Activated T-cell treated with anti-CD3 and anti-CD28 coated beads, Interleukin-2, amount 50 U/mL, for 24 hours (primary cell): Measurements from ENCODE around the gene ZCCHC2.
A peak's percentile ranks its signal among the peaks of the same experiment; 100 is the strongest.

Experiments
- DNase-seq: peaks from one replicate; pipeline ENCODE4 v3.0.0-alpha.2; 2020
- H3K27ac Mint-ChIP-seq: 2 replicates; pipeline ENCODE4 v1.8.0; 2020; ENCODE audit warnings: mild to moderate bottlenecking, mixed read lengths
- H3K27me3 Mint-ChIP-seq: 2 replicates; pipeline ENCODE4 v1.8.0; 2020; ENCODE audit warnings: mixed read lengths
- H3K36me3 Mint-ChIP-seq: 2 replicates; pipeline ENCODE4 v1.8.0; 2020; ENCODE audit warnings: low read depth, mixed read lengths
- H3K4me1 Mint-ChIP-seq: 2 replicates; pipeline ENCODE4 v1.8.0; 2020; ENCODE audit warnings: low read depth, mixed read lengths
- H3K4me3 Mint-ChIP-seq: 2 replicates; pipeline ENCODE4 v1.8.0; 2020; ENCODE audit warnings: mild to moderate bottlenecking, moderate library complexity, mixed read lengths
- H3K9me3 Mint-ChIP-seq: 2 replicates; pipeline ENCODE4 v1.8.0; 2020; ENCODE audit warnings: mixed read lengths

ZCCHC2 gene

DNA sequence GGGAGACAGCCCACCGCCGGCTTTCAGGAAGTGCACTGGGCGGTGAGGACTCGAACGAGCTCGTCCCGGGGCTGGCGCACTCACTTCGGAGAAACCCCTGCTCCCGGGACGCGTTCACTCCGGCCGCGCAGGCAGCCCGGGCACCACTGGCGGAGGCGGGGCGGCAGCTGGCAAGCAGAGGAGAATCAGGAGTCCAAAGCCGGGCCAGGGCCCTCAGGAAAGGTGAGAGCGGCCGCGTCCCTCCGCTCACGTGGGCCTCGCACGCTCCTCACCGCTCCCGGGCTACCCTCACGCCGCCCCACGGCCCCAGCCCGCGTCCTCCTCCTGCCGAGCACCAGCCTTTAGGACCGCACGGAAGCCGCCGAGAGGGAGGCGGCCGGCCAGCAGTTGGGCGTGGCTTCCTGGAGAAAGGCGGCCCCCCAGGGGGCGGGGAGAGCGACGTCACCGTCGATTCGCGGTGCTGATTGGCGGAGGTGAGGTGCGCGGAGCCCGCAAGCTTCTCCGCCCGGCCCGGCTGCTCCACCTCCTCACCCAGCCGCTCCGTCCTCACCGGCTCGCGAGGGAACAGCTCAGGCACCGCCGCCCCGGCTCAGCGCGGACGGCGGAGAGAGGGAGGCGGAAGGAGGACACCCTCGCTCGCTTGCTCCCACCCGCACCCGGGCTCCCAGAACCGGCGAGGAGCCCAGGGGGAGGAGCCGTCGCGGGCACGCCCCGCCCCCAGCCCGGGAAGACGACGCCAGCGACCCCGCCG lies at the start of gene ZCCHC2:
Gene ZCCHC2, plus strand, starts transcription at position 522 of the 751 bp plus-strand sequence. CDS start 400 bp downstream, outside the sequence.
- H3K4me3 Mint-ChIP-seq, result peak within 1 kb of the TSS; percentile 96
- no peaks in the 10 kb centered on the region for H3K27me3 Mint-ChIP-seq
- peaks cover 20% of the 10 kb centered on the region for H3K36me3 Mint-ChIP-seq
- peaks cover 28% of the 10 kb centered on the region for H3K4me1 Mint-ChIP-seq
- DNase-seq, result peak; percentile 100
- peak within 1 kb of the TSS; percentile 96 for H3K27ac Mint-ChIP-seq
- H3K9me3 Mint-ChIP-seq, result no peaks in the 10 kb centered on the region

DNA sequence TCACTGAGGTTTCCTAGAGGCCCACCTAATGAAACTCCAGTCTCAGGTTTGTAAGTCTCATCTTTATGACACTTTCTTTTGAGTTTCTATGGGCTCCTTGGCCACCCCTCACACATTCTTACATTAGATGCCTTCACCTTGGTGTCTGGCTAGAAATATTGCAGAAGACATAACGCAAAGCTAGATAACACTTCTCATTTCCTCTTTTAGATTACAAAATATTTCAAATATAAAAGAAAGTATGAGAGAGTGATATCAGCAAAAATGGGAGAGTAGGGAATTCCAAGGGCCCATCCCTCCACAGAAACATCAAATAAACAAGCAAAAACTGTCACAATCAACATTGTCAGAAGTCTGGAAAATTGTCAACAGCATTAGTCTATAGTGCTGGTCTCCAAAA lies 43.3 kb upstream of the ZCCHC2 start:
- Mint-ChIP-seq H3K27ac (no peak overlapping the region), H3K4me3 (no peak overlapping the region), H3K9me3 (peaks cover 15% of the 10 kb centered on the region), H3K27me3 (peaks cover 33% of the 10 kb centered on the region), H3K4me1 (peaks cover 1% of the 10 kb centered on the region), H3K36me3 (no peaks in the 10 kb centered on the region)
- DNase-seq, result no peak

DNA sequence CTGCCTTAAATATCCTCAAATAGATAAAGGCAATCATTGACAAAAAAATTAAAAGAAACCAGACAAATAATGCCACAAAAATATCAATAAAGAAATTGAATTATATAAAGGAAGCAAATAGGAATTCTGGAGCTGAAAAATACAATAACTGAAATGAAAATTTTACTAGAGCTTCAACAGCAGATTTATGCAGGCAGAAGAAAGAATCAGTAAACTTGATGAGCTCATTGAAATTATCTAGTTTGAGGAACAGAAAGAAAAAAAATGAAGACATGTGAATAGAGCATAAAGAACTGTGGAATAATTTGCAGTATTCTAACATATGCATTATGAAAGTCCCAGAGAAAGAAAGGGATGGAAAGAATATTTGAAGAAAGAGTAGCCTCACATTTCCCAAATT lies 41.9 kb upstream of the ZCCHC2 start:
- H3K4me1 Mint-ChIP-seq, result peaks cover 8% of the 10 kb centered on the region
- H3K4me3 Mint-ChIP-seq, result no peak overlapping the region
- H3K36me3 Mint-ChIP-seq, result no peaks in the 10 kb centered on the region
- peaks cover 12% of the 10 kb centered on the region for H3K9me3 Mint-ChIP-seq
- H3K27me3 Mint-ChIP-seq, result peaks cover 33% of the 10 kb centered on the region
- no peak overlapping the region for H3K27ac Mint-ChIP-seq
- DNase-seq, result no peak

DNA sequence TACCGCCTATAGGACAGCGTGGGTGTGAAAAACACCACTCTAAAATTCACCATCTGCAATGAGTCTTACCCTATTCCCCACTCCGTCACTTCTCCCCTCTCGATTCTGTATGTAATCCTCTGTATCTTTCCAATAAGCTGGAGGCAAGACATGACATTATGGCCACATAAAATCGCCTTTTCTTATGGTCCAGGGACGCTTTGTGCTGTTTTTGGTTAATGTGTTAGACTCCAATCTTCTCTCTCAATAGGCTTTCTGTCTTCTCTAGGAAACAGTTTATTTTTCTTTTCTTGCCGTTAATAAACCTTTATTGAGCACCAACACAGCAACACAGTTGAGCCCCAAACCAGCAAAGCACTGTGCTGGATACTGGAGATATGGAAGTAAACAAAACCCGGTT lies 37.9 kb upstream of the ZCCHC2 start:
- Mint-ChIP-seq H3K4me1 (peaks cover 17% of the 10 kb centered on the region), H3K4me3 (no peak overlapping the region), H3K36me3 (no peaks in the 10 kb centered on the region), H3K27me3 (peaks cover 26% of the 10 kb centered on the region), H3K27ac (no peak overlapping the region), H3K9me3 (peaks cover 12% of the 10 kb centered on the region)
- no peak for DNase-seq

DNA sequence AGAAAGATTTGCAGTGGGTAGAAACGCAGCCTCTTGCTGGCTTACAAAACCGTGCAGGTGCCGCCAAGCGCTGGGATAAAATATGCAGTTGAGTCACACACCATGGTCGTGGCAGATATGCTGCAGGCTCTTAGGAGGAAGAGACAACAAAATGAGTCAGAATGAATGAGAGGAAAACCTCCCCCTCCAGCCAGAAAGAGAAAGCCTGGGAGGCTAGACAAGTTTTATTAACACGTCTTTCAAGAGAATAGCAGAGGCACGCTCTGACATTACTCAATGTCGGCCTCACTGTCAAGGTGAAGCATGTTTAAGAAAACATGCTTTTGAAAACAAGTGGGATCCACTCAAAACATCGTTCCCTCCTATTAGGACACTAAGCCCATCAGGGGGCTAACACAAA lies 37.1 kb upstream of the ZCCHC2 start:
- Mint-ChIP-seq H3K27ac (peak overlapping the region; percentile 88), H3K4me3 (no peak overlapping the region), H3K36me3 (no peaks in the 10 kb centered on the region), H3K9me3 (peaks cover 5% of the 10 kb centered on the region), H3K27me3 (peaks cover 28% of the 10 kb centered on the region), H3K4me1 (peaks cover 17% of the 10 kb centered on the region)
- DNase-seq, result no peak

DNA sequence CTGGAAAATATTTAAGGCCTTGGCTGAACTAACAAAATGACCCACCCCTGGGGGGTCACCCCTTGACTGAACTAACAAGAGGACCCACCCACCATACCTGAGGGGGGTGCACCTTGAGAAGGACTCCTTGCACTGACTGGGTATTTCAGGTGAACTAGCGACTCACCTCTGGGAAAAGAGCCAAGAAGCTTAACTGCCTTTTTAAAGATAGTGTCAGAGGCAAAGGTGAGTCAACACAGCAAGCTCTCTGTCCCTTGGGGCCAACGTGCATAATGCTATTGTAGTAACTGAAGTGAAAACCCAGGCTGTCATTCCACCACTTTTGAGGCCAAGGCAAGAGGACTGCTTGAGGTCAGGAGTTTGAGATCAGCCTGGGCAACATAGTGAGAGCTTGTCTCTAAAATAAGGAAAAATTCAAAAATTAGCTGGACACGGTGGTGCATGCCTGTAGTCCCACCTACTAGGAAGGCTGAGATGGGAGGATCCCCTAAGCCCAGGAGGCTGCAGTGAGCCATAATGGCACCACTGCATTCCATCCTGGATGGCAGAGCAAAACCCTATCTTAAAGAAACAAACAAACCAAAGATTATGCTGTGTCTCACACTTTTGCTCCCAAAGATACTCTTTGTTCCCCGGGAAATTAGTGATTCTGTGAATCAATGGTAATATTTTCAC lies 36.4 kb upstream of the ZCCHC2 start:
- H3K27ac Mint-ChIP-seq, result peak overlapping the region; percentile 88
- H3K4me3 Mint-ChIP-seq, result no peak overlapping the region
- peaks cover 17% of the 10 kb centered on the region for H3K4me1 Mint-ChIP-seq
- H3K27me3 Mint-ChIP-seq, result peaks cover 35% of the 10 kb centered on the region
- H3K9me3 Mint-ChIP-seq, result no peaks in the 10 kb centered on the region
- DNase-seq, result no peak
- no peaks in the 10 kb centered on the region for H3K36me3 Mint-ChIP-seq

DNA sequence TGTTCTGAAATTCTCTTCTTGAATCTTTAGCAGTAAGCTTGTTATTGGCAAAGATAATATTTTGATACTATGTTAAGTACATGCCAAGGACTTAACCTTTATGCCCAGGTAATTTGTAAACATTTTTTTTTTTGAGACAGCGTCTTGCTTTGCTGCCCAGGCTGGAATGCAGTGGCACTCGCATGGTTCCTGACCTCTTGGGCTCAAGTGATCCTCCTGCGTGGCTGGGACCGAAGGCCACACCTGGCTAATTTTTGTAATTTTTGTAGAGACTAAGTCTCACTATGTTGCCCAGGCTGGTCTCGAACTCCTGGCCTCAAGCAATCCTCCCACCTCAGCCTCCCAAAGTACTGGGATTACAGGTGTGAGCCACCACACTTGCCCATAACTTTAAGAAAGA lies 35.7 kb upstream of the ZCCHC2 start:
- peaks cover 42% of the 10 kb centered on the region for H3K27me3 Mint-ChIP-seq
- H3K9me3 Mint-ChIP-seq, result no peaks in the 10 kb centered on the region
- DNase-seq, result no peak
- H3K36me3 Mint-ChIP-seq, result no peaks in the 10 kb centered on the region
- H3K4me3 Mint-ChIP-seq, result no peak overlapping the region
- peaks cover 17% of the 10 kb centered on the region for H3K4me1 Mint-ChIP-seq
- no peak overlapping the region for H3K27ac Mint-ChIP-seq

DNA sequence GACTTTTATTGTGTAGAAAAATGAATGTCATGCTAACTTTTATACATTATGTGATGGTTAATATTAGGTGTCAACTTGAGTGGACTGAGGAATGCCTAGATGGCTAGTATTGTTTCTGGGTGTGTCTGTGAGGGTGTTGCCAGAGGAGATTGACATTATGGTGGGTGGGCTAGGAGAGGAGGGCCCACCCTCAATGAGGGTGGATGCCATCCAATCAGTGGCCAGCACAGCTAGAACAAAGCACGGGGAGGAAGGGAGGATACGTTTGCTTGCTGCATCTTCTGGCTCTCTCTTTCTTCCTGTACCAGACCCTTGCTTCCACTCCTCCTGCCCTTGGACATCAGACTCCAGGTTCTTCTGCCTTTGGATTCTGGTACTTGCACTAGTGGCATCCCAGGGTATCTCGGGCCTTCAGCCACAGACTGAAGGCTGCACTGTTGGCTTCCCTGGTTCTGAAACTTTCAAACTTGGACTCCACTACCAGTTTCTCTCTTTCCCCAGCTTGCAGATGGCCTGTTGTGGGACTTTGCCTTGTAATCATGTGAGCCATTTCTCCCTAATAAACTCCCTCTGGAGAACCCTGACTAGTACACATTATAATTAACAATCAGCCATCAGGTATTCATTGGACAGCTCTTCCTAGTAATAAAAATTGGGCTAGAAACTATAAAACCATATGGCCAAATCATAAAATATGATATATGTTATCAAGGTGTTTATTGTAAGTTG lies 31.7 kb upstream of the ZCCHC2 start:
- peaks cover 37% of the 10 kb centered on the region for H3K27me3 Mint-ChIP-seq
- no peak for DNase-seq
- H3K27ac Mint-ChIP-seq, result no peak overlapping the region
- no peak overlapping the region for H3K4me3 Mint-ChIP-seq
- no peaks in the 10 kb centered on the region for H3K9me3 Mint-ChIP-seq
- H3K36me3 Mint-ChIP-seq, result no peaks in the 10 kb centered on the region
- H3K4me1 Mint-ChIP-seq, result peaks cover 8% of the 10 kb centered on the region

DNA sequence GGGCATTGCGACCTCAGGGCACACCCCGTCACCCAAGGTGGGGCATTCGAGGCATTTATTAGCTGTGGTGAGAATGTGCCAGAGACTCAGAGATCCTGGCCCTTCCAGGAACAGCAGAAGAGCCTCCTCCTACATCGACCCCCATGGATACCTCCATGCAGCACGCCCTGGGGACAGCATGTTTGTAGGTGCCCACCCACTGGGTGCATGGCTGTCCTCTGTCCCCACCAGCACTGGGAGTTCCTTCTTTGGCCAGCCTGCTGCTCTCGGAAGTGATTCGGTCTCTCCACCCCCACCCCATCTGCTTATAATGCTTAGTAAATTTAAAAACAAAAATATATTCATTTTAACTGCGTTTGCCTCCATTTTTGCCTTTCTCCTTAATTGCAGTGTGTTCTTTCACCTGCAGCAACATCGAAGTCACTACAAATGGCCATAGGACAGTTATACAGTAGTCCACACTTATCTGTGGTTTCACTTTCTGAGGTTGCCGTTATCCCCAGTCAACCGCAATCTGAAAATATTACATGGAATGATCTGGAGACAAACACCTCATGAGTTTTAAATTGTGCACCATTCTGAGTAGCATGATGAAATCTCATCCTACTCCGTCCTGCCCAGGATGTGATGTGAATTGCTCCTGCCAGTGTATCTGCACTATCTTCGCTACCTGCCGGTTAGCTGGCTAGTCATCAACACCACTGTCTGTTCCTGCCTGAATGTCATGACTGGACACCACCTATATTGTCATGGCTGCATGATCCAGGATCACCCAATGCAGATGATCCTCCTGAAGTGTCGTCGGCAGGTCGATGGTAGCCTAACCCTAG lies 29.6 kb upstream of the ZCCHC2 start:
- Mint-ChIP-seq H3K4me1 (no peaks in the 10 kb centered on the region), H3K27me3 (peaks cover 34% of the 10 kb centered on the region), H3K36me3 (no peaks in the 10 kb centered on the region)

DNA sequence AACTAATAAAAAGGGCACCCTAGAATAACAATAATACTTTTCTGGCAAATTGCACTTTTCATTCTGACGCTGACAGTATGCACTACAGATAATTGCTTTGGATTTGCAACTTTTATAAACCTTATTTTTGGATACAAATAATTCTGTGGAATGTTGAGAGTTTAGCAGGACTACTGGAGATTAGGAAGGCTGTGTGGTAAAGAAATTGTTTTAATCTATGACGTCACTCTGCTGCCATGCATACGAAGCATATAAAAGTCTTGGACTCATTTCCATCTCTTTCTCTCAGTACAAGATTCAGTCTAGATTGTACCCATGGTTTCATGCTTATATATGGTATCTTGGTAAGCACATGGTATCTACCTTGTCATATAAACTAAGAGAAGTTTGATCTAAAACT lies 28.1 kb upstream of the ZCCHC2 start:
- Mint-ChIP-seq H3K27me3 (peaks cover 27% of the 10 kb centered on the region), H3K4me3 (no peak overlapping the region), H3K9me3 (no peaks in the 10 kb centered on the region), H3K27ac (no peak overlapping the region), H3K4me1 (no peaks in the 10 kb centered on the region), H3K36me3 (no peaks in the 10 kb centered on the region)
- no peak for DNase-seq

More for the DNA sequence above, 29.6 kb upstream of the ZCCHC2 start:
- H3K9me3 Mint-ChIP-seq, result no peaks in the 10 kb centered on the region
- H3K4me3 Mint-ChIP-seq, result no peak overlapping the region
- H3K27ac Mint-ChIP-seq, result no peak overlapping the region
- DNase-seq, result no peak

DNA sequence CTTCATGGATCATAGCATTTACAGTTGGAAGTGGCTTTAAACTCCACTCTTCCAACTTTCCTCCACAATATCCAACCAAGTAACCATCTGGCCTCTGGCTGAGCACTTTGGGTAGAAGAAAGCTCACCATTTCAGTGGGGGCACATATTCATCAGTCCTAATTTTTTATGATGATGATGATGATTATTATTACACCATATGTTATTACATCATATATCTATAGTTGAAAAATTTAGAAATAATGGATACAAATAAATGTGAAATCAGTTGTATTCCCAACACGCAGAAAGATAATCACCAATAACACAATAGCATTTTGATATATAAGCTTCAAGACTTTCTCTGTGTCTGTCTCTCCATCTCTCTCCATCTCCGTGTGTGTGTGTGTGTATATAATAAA lies 26.6 kb upstream of the ZCCHC2 start:
- no peak overlapping the region for H3K27ac Mint-ChIP-seq

DNA sequence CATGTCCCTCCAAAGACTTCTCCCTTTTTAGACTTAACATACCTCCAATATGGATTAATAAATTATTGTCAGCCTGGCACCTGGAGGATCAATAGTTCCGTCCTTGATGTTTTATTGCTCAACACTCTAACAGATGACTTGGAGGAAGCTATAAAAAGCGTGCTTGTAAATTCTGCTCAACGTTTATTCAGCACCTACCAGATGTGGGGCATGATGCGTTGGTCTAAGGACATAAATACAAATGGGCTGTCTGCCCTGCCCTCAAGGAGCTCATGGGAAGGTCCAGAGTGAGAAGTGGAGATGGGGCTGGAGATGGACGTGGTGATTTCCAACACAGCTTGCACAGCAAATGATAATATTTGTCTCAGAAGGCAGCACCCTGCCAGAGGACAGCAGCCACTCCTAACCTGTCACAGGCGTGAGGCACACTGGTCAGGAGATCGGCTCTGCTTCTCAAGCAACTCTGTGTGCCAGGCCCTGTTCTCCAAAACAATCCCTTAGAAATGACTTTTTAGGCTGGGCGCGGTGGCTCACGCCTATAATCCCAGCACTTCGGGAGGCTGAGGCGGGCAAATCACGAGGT lies 25.5 kb upstream of the ZCCHC2 start:
- no peak for DNase-seq
- H3K27ac Mint-ChIP-seq, result no peak overlapping the region
- no peaks in the 10 kb centered on the region for H3K36me3 Mint-ChIP-seq
- H3K4me1 Mint-ChIP-seq, result no peaks in the 10 kb centered on the region
- no peaks in the 10 kb centered on the region for H3K9me3 Mint-ChIP-seq
- H3K4me3 Mint-ChIP-seq, result no peak overlapping the region
- H3K27me3 Mint-ChIP-seq, result peaks cover 10% of the 10 kb centered on the region

More for the DNA sequence above, 26.6 kb upstream of the ZCCHC2 start:
- Mint-ChIP-seq H3K36me3 (no peaks in the 10 kb centered on the region), H3K4me1 (no peaks in the 10 kb centered on the region), H3K9me3 (no peaks in the 10 kb centered on the region), H3K4me3 (no peak overlapping the region), H3K27me3 (peaks cover 18% of the 10 kb centered on the region)
- no peak for DNase-seq

DNA sequence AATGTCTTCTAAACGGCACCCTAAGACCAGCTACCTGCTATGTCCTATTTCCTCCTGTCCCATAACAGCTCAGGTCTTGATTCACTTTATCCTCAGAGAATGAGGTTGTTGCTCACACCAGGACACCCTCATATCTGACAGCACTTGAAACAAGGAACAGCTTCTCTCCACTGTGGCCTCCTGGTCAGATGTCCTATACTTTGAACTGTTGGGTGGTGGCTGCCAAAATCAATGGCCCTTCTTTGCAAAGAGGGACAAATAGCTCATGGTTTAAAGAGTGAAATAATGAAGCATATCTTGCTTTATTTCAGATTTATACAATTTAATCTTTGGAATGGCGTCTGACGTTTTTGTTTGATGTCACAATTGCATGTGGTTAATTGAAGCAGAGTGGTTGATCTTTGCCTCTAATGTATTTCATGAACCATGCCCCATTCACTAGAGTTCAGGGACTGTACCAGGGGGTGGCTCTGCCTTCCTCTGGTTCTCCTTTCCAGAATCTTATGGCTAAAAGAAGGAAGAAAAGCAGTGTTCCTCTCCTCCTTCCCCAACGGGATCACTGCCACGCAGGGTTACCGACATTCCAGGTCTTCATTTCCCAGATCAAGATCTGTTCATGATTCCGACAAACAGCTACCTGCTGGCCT lies 24.1 kb upstream of the ZCCHC2 start:
- no peaks in the 10 kb centered on the region for H3K4me1 Mint-ChIP-seq
- no peak overlapping the region for H3K27ac Mint-ChIP-seq
- no peaks in the 10 kb centered on the region for H3K9me3 Mint-ChIP-seq
- H3K36me3 Mint-ChIP-seq, result no peaks in the 10 kb centered on the region
- H3K27me3 Mint-ChIP-seq, result peaks cover 1% of the 10 kb centered on the region
- no peak for DNase-seq
- no peak overlapping the region for H3K4me3 Mint-ChIP-seq
